GM20000 (cell line): ENCODE results near the gene LMX1B.
"Not testable (repeated sequence)": the region's sequence is repeated elsewhere in the genome, so short reads cannot be mapped to it uniquely, and the experiment has no call there.

Experiments used
- DNase-seq: peaks from one replicate; pipeline ENCODE4 v3.0.0; 2012; ENCODE audit warnings: low spot score
- CTCF ChIP-seq: IDR thresholded peaks from 2 replicates; pipeline ENCODE4 v1.5.1; 2012; ENCODE audit warnings: mild to moderate bottlenecking, control low read depth; ENCODE audit errors: extremely low read depth, missing control alignments

LMX1B gene

DNA sequence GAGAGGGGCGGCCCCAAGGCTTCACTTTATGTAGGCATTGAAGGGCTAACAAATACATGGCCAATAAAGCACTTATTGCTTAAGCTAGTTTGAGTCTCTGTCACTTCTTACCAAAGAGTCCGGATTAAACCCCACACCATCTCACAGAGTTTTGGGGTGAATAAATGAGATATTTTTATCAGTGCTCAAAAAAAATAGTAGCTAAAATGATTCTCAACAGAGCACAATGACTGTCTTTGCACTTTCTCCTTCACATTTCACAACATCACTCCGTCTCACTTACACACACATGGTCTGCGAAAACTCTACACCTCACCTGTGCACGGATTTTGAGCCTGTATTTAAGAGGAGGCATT, 92.9 kb downstream of the LMX1B start:
- no peak for DNase-seq
- no peak for TF ChIP-seq CTCF

DNA sequence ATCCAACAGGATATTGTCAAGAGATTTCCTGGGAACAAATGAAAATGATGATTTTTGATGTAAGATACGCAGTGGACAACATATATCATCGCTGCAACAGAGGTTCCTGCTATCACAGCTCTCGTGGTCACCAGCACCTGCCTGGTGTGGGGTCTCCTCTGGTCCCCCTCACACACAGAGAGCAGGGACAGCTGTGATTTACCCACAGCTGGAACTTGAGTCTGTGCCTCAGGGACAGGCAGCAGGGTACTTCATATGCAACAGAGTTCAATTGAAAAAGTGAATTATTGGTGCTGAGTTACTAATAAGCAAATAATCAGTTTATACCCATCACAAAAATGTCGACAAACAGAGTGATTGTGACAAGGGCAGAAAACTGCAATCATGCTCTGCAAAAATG, 93.4 kb downstream of the LMX1B start:
- TF ChIP-seq CTCF, result no peak
- no peak for DNase-seq

DNA sequence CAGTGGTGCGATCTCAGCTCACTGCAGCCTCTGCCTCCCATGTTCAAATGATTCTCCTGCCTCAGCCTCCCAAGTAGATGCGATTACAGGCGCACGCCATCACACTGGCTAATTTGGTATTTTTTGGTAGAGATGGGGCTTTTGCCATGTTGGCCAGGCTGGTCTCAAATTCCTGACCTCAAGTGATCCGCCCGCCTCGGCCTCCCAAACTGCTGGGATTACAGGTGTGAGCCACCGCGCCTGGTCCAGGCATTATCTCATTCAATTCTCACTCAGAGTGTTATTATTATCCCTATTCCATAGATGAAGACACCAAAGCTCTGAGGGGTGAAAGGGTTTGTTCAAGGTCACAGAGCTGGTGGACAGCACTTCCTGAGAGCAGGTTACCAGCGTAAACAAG, 94.0 kb downstream of the LMX1B start:
- not testable (repeated sequence) for DNase-seq

DNA sequence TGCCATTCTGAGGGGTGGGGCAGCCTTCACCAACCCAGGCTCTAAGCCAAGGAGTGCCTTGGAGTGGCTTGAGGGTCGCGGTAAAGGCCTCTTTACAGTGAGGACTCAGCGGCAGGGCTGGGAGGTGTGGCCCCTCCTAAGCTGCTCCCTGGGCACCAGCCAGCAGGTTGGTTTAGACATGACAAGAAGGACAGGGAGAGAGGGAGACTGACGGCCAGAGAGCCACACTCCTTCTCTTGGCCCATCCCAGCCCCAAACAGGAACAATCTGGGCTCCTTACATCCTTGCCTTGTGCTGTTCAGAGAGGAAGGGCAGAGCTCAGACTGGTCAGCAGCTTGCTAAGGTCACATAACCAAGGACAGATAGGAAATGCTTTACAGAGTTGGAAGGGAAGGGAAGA, 94.5 kb downstream of the LMX1B start:
- no peak for DNase-seq
- no peak for TF ChIP-seq CTCF

DNA sequence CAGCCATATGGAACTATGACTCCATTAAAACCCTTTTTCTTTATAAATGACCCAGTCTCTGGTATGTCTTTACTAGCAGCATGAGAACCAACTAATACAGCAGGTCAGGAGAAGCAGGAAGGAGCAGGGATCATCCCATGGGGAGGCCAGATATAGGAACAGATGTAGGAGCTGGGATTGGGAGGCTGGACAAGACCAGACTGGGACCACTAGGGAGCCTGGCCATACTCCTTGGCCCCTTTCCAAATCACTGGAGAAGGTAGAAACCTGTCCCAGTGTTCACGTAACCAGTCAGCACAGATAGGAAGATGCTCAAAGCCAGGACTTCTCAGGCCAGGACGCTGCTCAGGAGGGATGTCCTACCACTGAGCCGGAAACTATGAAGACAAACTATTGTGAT, 95.5 kb downstream of the LMX1B start:
- DNase-seq, result no peak
- no peak for TF ChIP-seq CTCF

- TF ChIP-seq CTCF, result no peak
- no peak for DNase-seq
Observed at GRCh38 chr9:126715382-126715781, 101.7 kb downstream of the LMX1B start.

DNA sequence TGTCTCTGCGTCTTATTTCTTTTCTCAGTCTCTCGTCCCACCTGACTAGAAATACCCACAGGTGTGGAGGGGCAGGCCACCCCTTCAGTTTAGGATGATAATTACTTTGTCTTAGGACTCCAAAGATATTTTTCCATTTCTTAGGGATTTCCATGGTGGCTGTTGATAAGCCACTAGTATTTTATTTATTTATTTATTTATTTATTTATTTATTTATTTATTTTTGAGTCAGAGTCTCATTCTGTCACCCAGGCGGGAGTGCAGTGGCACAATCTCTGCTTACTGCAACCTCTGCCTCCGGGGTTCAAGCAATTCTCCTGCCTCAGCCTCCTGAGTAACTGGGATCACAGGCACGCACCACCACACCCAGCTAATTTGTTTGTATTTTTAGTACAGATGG, 103.7 kb downstream of the LMX1B start:
- DNase-seq, result not testable (repeated sequence)

GRCh38 chr9:126719618-126720031, 105.9 kb downstream of the LMX1B start:
- no peak for TF ChIP-seq CTCF
- DNase-seq, result peak; percentile 72

- DNase-seq, result no peak
Observed at GRCh38 chr9:126720036-126720435, 106.3 kb downstream of the LMX1B start.

More at GRCh38 chr9:126720036-126720435, 106.3 kb downstream of the LMX1B start:
- TF ChIP-seq CTCF, result no peak
